CD14-positive monocyte (primary cell): ENCODE measurements around the gene TICRR. TPM values are rescaled to one million over a fixed set of nuclear protein-coding genes. Genes with fewer than 3 reads are reported as not detected.

ENCODE experiments used
- DNase-seq, 3 donors: peaks; one replicate each; pipeline ENCODE4 v3.0.0-alpha.2; 2011 to 2022
- H2AFZ ChIP-seq: 2 replicates; pipeline ENCODE4 v1.6.0; 2012; ENCODE audit warnings: mild to moderate bottlenecking, low read depth, low read length, inconsistent platforms; ENCODE audit not compliant: insufficient read depth, poor library complexity, severe bottlenecking
- H3K27ac ChIP-seq, 2 donors: 1 replicate in 1 of 2; 2 replicates in 1 of 2; pipeline ENCODE4 v1.5.1; 2012 to 2013; ENCODE audit warnings: low read length in 2 of 2, control low read depth in 1 of 2, inconsistent platforms in 1 of 2, low read depth in 1 of 2, mild to moderate bottlenecking in 1 of 2
- H3K27me3 ChIP-seq, 2 donors: one replicate each; pipeline versions ENCODE4 v1.6.0 to v1.6.1; 2011 to 2013; ENCODE audit warnings: low read length in 2 of 2; ENCODE audit not compliant: control insufficient read depth in 2 of 2, insufficient read depth in 2 of 2
- H3K36me3 ChIP-seq, 2 donors: replicated peaks in 1 of 2; 1 replicate in 1 of 2; 2 replicates in 1 of 2; pipeline versions ENCODE4 v1.5.1 to v1.6.1; 2012 to 2013; ENCODE audit warnings: low read length in 2 of 2, control low read depth in 1 of 2, inconsistent platforms in 1 of 2, mild to moderate bottlenecking in 1 of 2; ENCODE audit not compliant: insufficient read depth in 2 of 2, control insufficient read depth in 1 of 2
- H3K4me1 ChIP-seq, 2 donors: 1 replicate in 1 of 2; 2 replicates in 1 of 2; pipeline versions ENCODE4 v1.5.1 to v1.6.1; 2012 to 2013; ENCODE audit warnings: low read length in 2 of 2, control low read depth in 1 of 2, inconsistent platforms in 1 of 2, mild to moderate bottlenecking in 1 of 2, moderate library complexity in 1 of 2; ENCODE audit not compliant: insufficient read depth in 2 of 2, control insufficient read depth in 1 of 2
- H3K4me2 ChIP-seq: replicated peaks from 2 replicates; pipeline ENCODE3; 2012; ENCODE audit warnings: low read length, moderate library complexity, mild to moderate bottlenecking; ENCODE audit not compliant: poor library complexity, severe bottlenecking; ENCODE audit errors: extremely low read depth
- H3K4me3 ChIP-seq, 3 experiments: fragments of 200-600 bp in 1 of 3; sonication (generic) in 1 of 3; replicated peaks in 1 of 3; 1 replicate in 2 of 3; 2 replicates in 1 of 3; pipeline ENCODE4 v1.5.1; 2011 to 2013; ENCODE audit warnings: low read length in 3 of 3, mild to moderate bottlenecking in 3 of 3, control low read depth in 2 of 3, low read depth in 2 of 3, inconsistent platforms in 1 of 3, moderate library complexity in 1 of 3
- H3K79me2 ChIP-seq: 2 replicates; pipeline ENCODE4 v1.6.0; 2012; ENCODE audit warnings: mild to moderate bottlenecking, control low read depth, inconsistent platforms, low read length, moderate library complexity; ENCODE audit not compliant: insufficient read depth
- H3K9ac ChIP-seq: 2 replicates; pipeline ENCODE4 v1.6.0; 2017; ENCODE audit warnings: low read length, mild to moderate bottlenecking; ENCODE audit not compliant: insufficient read depth, poor library complexity, severe bottlenecking
- H3K9me3 ChIP-seq, 2 donors: replicated peaks in 1 of 2; 1 replicate in 1 of 2; 2 replicates in 1 of 2; pipeline versions ENCODE4 v1.5.1 to v1.6.1; 2012 to 2013; ENCODE audit warnings: low read length in 2 of 2, control low read depth in 1 of 2; ENCODE audit not compliant: control insufficient read depth in 1 of 2, insufficient read depth in 1 of 2
- H4K20me1 ChIP-seq: 2 replicates; pipeline ENCODE4 v1.6.0; 2012; ENCODE audit warnings: mild to moderate bottlenecking, low read length, control low read depth, moderate library complexity; ENCODE audit not compliant: insufficient read depth
- H3K27ac Mint-ChIP-seq, 7 donors: one replicate each; pipeline ENCODE4 v1.8.0; 2020; ENCODE audit warnings: mild to moderate bottlenecking in 7 of 7, mixed read lengths in 7 of 7, moderate library complexity in 6 of 7, inconsistent platforms in 2 of 7
- H3K27me3 Mint-ChIP-seq, 3 donors: one replicate each; pipeline ENCODE4 v1.8.0; 2021 to 2022; ENCODE audit warnings: low read depth in 3 of 3, mild to moderate bottlenecking in 3 of 3, mixed read lengths in 3 of 3, moderate library complexity in 3 of 3, inconsistent platforms in 1 of 3
- H3K36me3 Mint-ChIP-seq, 2 donors: one replicate each; pipeline ENCODE4 v1.8.0; 2020; ENCODE audit warnings: mixed read lengths in 2 of 2, inconsistent platforms in 1 of 2, mild to moderate bottlenecking in 1 of 2
- H3K4me1 Mint-ChIP-seq: one replicate; pipeline ENCODE4 v1.8.0; 2020; ENCODE audit warnings: mild to moderate bottlenecking, mixed read lengths
- H3K4me3 Mint-ChIP-seq, 2 donors: one replicate each; pipeline ENCODE4 v1.8.0; 2020; ENCODE audit warnings: mild to moderate bottlenecking in 2 of 2, mixed read lengths in 2 of 2, moderate library complexity in 1 of 2
- H3K9me3 Mint-ChIP-seq, 7 donors: one replicate each; pipeline ENCODE4 v1.8.0; 2020 to 2022; ENCODE audit warnings: mixed read lengths in 7 of 7, mild to moderate bottlenecking in 6 of 7, moderate library complexity in 6 of 7, inconsistent platforms in 2 of 7
- CTCF ChIP-seq: fragments of 200-600 bp; IDR thresholded peaks from one replicate; pipeline ENCODE4 v1.8.0; 2022; ENCODE audit warnings: antibody characterized with exemption, mild to moderate bottlenecking
- WGBS: methylation state at CpG from one replicate; pipeline ENCODE4 v1.1.5; 2013; ENCODE audit warnings: missing lambda C conversion rate; ENCODE audit not compliant: insufficient coverage; 5-methylcytosine and 5-hydroxymethylcytosine counted together
- intact Hi-C, 2 donors: fragments of 100-400 bp; cut with micrococcal nuclease; formaldehyde crosslinking; loops; one replicate each; pipeline versions ENCODE4 v1.15.0 to v1.15.1; 2023
- polyA plus RNA-seq, 3 donors: library from polyadenylated mRNA; depleted of rRNA in 1 of 3; unstranded in 2 of 3; stranded (reverse) in 1 of 3; fragments of 300-500 nt in 2 of 3; fragments of >200 nt in 1 of 3; fragmentation: Illumina TruSeq in 2 of 3; gene quantifications; 1 replicate in 2 of 3; 2 replicates in 1 of 3; pipeline ENCODE4 v1.2.3, GENCODE V29; 2012 to 2021

TICRR gene
- polyA plus RNA-seq, 3 donors: not detected

GRCh38 chr15:89566621-89567294, 8.5 kb upstream of the TICRR start:
- no peaks in the 10 kb centered on the region for H3K36me3 Mint-ChIP-seq
- no peak overlapping the region for H3K27ac Mint-ChIP-seq

GRCh38 chr15:89569090-89569745, 6.1 kb upstream of the TICRR start:
- Mint-ChIP-seq H3K27ac (no peak overlapping the region), H3K9me3 (peaks cover 0 to 13% (median 7%) of the 10 kb centered on the region in 7 donors), H3K4me3 (no peak overlapping the region), H3K36me3 (no peaks in the 10 kb centered on the region), H3K4me1 (peaks cover 7% of the 10 kb centered on the region), H3K27me3 (peaks cover 19 to 36% (median 25%) of the 10 kb centered on the region in 3 donors)
- no peaks in the 10 kb centered on the region for H3K9me3 ChIP-seq
- H3K9ac ChIP-seq: no peak overlapping the region
- intact Hi-C loops: no loop called here
- no peak overlapping the region for H3K27ac ChIP-seq
- no peak overlapping the region for H2AFZ ChIP-seq
- H3K79me2 ChIP-seq: no peaks in the 10 kb centered on the region
- TF ChIP-seq CTCF: no peak
- no peak overlapping the region for H3K4me3 ChIP-seq
- H4K20me1 ChIP-seq: no peaks in the 10 kb centered on the region
- no peaks in the 10 kb centered on the region for H3K36me3 ChIP-seq
- no peak overlapping the region for H3K4me2 ChIP-seq
- DNase-seq: no peak
- 78% methylated on average over 5 of the region's 7 CpGs for WGBS
- peaks cover 3 to 5% of the 10 kb centered on the region in 2 donors for H3K4me1 ChIP-seq
- H3K27me3 ChIP-seq: peaks cover 2 to 9% of the 10 kb centered on the region in 2 donors

More at GRCh38 chr15:89566621-89567294, 8.5 kb upstream of the TICRR start:
- no peak overlapping the region for H3K9ac ChIP-seq
- H3K79me2 ChIP-seq: no peaks in the 10 kb centered on the region
- peaks cover 2 to 5% of the 10 kb centered on the region in 2 donors for H3K27me3 ChIP-seq
- no peaks in the 10 kb centered on the region for H3K4me1 ChIP-seq
- peaks cover 0 to 13% (median 7%) of the 10 kb centered on the region in 7 donors for H3K9me3 Mint-ChIP-seq
- H3K27me3 Mint-ChIP-seq: peaks cover 14 to 31% (median 22%) of the 10 kb centered on the region in 3 donors
- no peak overlapping the region for H3K4me2 ChIP-seq
- 85% methylated on average over 4 of the region's 5 CpGs for WGBS
- no peak overlapping the region for H3K4me3 ChIP-seq
- intact Hi-C loops: no loop called here
- H4K20me1 ChIP-seq: no peaks in the 10 kb centered on the region
- H3K36me3 ChIP-seq: no peaks in the 10 kb centered on the region
- no peak for DNase-seq
- no peak overlapping the region for H2AFZ ChIP-seq
- no peaks in the 10 kb centered on the region for H3K4me1 Mint-ChIP-seq
- no peak overlapping the region for H3K4me3 Mint-ChIP-seq
- no peaks in the 10 kb centered on the region for H3K9me3 ChIP-seq
- no peak overlapping the region for H3K27ac ChIP-seq
- no peak for TF ChIP-seq CTCF
